HEK293 (cell line): Measurements from ENCODE around the gene HS3ST5.

Source experiments
- CTCF ChIA-PET: fragments of 350-600 bp; formaldehyde crosslinking; extraction: SDS; loops from one replicate; lab custom pipeline; 2021; ENCODE audit warnings: antibody characterized with exemption; lab: Yijun Ruan, JAX
- POLR2A ChIA-PET: fragments of 300-600 bp; formaldehyde crosslinking; extraction: SDS; loops from one replicate; lab custom pipeline; 2020; ENCODE audit warnings: antibody characterized with exemption, inconsistent platforms; lab: Yijun Ruan, JAX
- H3K27ac ChIP-seq: fragments of 200-500 bp; sonication (Bioruptor generic); 2 replicates; pipeline ENCODE4 v1.5.1; 2014; ENCODE audit warnings: low read depth, low read length, control low read depth, inconsistent platforms; ENCODE audit errors: extremely low read depth
- H3K36me3 ChIP-seq, 2 experiments: fragments of 200-500 bp in 1 of 2; sonication (Bioruptor generic) in 1 of 2; 1 replicate in 1 of 2; 2 replicates in 1 of 2; pipeline ENCODE4 v1.5.1; 2014 to 2017; ENCODE audit warnings: inconsistent platforms in 2 of 2, low read length in 2 of 2; ENCODE audit not compliant: control insufficient read depth in 2 of 2, insufficient read depth in 1 of 2
- H3K4me1 ChIP-seq: fragments of 200-500 bp; sonication (Bioruptor generic); 2 replicates; pipeline ENCODE4 v1.5.1; 2014; ENCODE audit warnings: mild to moderate bottlenecking, low read length, inconsistent platforms; ENCODE audit not compliant: control insufficient read depth, insufficient read depth
- H3K4me3 ChIP-seq: 2 replicates; pipeline ENCODE4 v1.5.1; 2011; ENCODE audit warnings: low read depth, mild to moderate bottlenecking, control low read depth, low read length, moderate library complexity
- H3K9me3 ChIP-seq: fragments of 200-500 bp; sonication (Bioruptor generic); 2 replicates; pipeline ENCODE4 v1.5.1; 2014; ENCODE audit warnings: low read depth, low read length, inconsistent platforms; ENCODE audit not compliant: control insufficient read depth, insufficient read depth
- GLIS1 ChIP-seq: fragments of 450-650 bp; formaldehyde crosslinking; IDR thresholded peaks from 2 replicates; pipeline ENCODE4 v1.5.1; 2016; ENCODE audit warnings: missing biosample characterization, missing genetic modification characterization
- HOXA7 ChIP-seq: sonication (generic); formaldehyde crosslinking; IDR thresholded peaks from 2 replicates; pipeline ENCODE4 v1.8.1; 2022; ENCODE audit warnings: missing genetic modification reagents, borderline replicate concordance
- KLF9 ChIP-seq: fragments of 450-650 bp; formaldehyde crosslinking; IDR thresholded peaks from 2 replicates; pipeline ENCODE4 v1.5.1; 2016; ENCODE audit warnings: missing biosample characterization, missing genetic modification characterization, low read depth
- MEIS1 ChIP-seq: sonication (generic); formaldehyde crosslinking; IDR thresholded peaks from 2 replicates; pipeline ENCODE4 v1.8.1; 2022; ENCODE audit warnings: missing genetic modification reagents, mild to moderate bottlenecking, borderline replicate concordance
- SP7 ChIP-seq: fragments of 450-650 bp; formaldehyde crosslinking; IDR thresholded peaks from 2 replicates; pipeline ENCODE4 v1.5.1; 2016; ENCODE audit warnings: missing biosample characterization, missing genetic modification characterization
- TRIM28 ChIP-seq: IDR thresholded peaks from 2 replicates; pipeline ENCODE4 v1.6.1; 2011; ENCODE audit warnings: low read length, control low read depth, borderline replicate concordance
- YY2 ChIP-seq: fragments of 450-650 bp; formaldehyde crosslinking; IDR thresholded peaks from 2 replicates; pipeline ENCODE4 v1.5.1; 2016; ENCODE audit warnings: missing biosample characterization, missing genetic modification characterization
- ZFP69B ChIP-seq: fragments of 450-650 bp; formaldehyde crosslinking; IDR thresholded peaks from 2 replicates; pipeline ENCODE4 v1.5.1; 2016; ENCODE audit warnings: missing biosample characterization, missing genetic modification characterization
- ZIC2 ChIP-seq: fragments of 450-650 bp; formaldehyde crosslinking; IDR thresholded peaks from 2 replicates; pipeline ENCODE4 v1.5.1; 2016; ENCODE audit warnings: missing biosample characterization, missing genetic modification characterization
- ZNF146 ChIP-seq: fragments of 450-650 bp; formaldehyde crosslinking; IDR thresholded peaks from 2 replicates; pipeline ENCODE4 v1.5.1; 2016; ENCODE audit warnings: missing biosample characterization, missing genetic modification characterization
- ZNF2 ChIP-seq: fragments of 450-650 bp; formaldehyde crosslinking; IDR thresholded peaks from 2 replicates; pipeline ENCODE4 v1.5.1; 2016; ENCODE audit warnings: missing biosample characterization, missing genetic modification characterization
- ZNF341 ChIP-seq: fragments of 450-650 bp; formaldehyde crosslinking; IDR thresholded peaks from 2 replicates; pipeline ENCODE4; 2016; ENCODE audit warnings: low read depth, missing biosample characterization, missing genetic modification characterization
- ZNF423 ChIP-seq: fragments of 450-650 bp; formaldehyde crosslinking; IDR thresholded peaks from 2 replicates; pipeline ENCODE4 v1.5.1; 2016; ENCODE audit warnings: missing biosample characterization, missing genetic modification characterization
- ZNF558 ChIP-seq: fragments of 450-650 bp; formaldehyde crosslinking; IDR thresholded peaks from 2 replicates; pipeline ENCODE4 v1.5.1; 2016; ENCODE audit warnings: missing biosample characterization, missing genetic modification characterization
- ZNF585B ChIP-seq: fragments of 450-650 bp; formaldehyde crosslinking; IDR thresholded peaks from 2 replicates; pipeline ENCODE4 v1.5.1; 2016; ENCODE audit warnings: missing biosample characterization, missing genetic modification characterization
- ZNF624 ChIP-seq: fragments of 450-650 bp; formaldehyde crosslinking; IDR thresholded peaks from 2 replicates; pipeline ENCODE4 v1.5.1; 2017; ENCODE audit warnings: missing biosample characterization, missing genetic modification characterization
- ZNF658 ChIP-seq: fragments of 450-650 bp; formaldehyde crosslinking; IDR thresholded peaks from 2 replicates; pipeline ENCODE4; 2016; ENCODE audit warnings: missing biosample characterization, missing genetic modification characterization
- ZNF768 ChIP-seq: fragments of 450-650 bp; formaldehyde crosslinking; IDR thresholded peaks from 2 replicates; pipeline ENCODE4 v1.5.1; 2018; ENCODE audit warnings: missing biosample characterization, mild to moderate bottlenecking, missing genetic modification characterization
- ZNF785 ChIP-seq: fragments of 450-650 bp; formaldehyde crosslinking; IDR thresholded peaks from 2 replicates; pipeline ENCODE4 v1.5.1; 2016; ENCODE audit warnings: missing biosample characterization, missing genetic modification characterization
- ZNF843 ChIP-seq: fragments of 450-650 bp; formaldehyde crosslinking; IDR thresholded peaks from 2 replicates; pipeline ENCODE4 v1.5.1; 2016; ENCODE audit warnings: missing biosample characterization, missing genetic modification characterization
- TF ChIP-seq, protein P1 (sequence below): fragments of 450-650 bp; IDR thresholded peaks from 2 replicates; pipeline ENCODE4 v1.5.1; 2018; ENCODE audit warnings: missing biosample characterization, missing genetic modification characterization
- TF ChIP-seq, protein P2 (sequence below): fragments of 450-650 bp; formaldehyde crosslinking; IDR thresholded peaks from 2 replicates; pipeline ENCODE4 v1.5.1; 2016; ENCODE audit warnings: missing biosample characterization, missing genetic modification characterization
- TF ChIP-seq, protein P3 (sequence below): fragments of 450-650 bp; formaldehyde crosslinking; IDR thresholded peaks from 2 replicates; pipeline ENCODE4 v1.5.1; 2016; ENCODE audit warnings: missing biosample characterization, missing genetic modification characterization
- TF ChIP-seq, protein P4 (sequence below): fragments of 450-650 bp; formaldehyde crosslinking; IDR thresholded peaks from 2 replicates; pipeline ENCODE4 v1.5.1; 2017; ENCODE audit warnings: missing biosample characterization, missing genetic modification characterization
- TF ChIP-seq, protein P5 (sequence below): sonication (generic); formaldehyde crosslinking; IDR thresholded peaks from 2 replicates; pipeline ENCODE4 v1.8.1; 2022; ENCODE audit warnings: mild to moderate bottlenecking, moderate library complexity, missing genetic modification reagents
- TF ChIP-seq, protein P6 (sequence below): fragments of 450-650 bp; formaldehyde crosslinking; IDR thresholded peaks from 2 replicates; pipeline ENCODE4 v1.5.1; 2016; ENCODE audit warnings: missing biosample characterization, missing genetic modification characterization

Gene HS3ST5

DNA sequence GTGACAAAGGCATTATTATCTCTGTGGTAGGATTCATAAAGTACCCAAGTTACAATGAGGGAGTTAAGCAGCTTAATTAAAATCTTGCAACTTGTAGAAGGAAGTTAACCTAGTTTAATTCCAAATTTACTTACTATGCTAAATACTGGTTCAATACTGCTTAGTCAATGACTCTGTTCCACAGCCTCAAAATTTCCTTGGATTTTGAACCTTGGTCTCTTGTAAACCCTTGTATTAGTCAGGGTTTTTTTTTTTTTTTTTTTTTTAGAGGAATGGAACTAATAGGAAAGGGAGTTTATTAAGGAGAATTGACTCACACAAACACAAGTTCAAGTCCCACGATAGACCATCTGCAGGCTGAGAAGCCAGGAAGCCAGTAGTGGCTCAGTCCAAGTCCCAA, 163.4 kb downstream of the HS3ST5 start:
- no peak overlapping the region for H3K4me3 ChIP-seq
- TF ChIP-seq GLIS1 (no peak), ZNF146 (tag by site-specific recombination) (no peak), MEIS1 (CRISPR knock-in tag) (no peak), ZNF558 (tag by site-specific recombination) (no peak), ZNF423 (tag by site-specific recombination) (no peak), ZFP69B (no peak), HOXA7 (CRISPR knock-in tag) (no peak), YY2 (tag by site-specific recombination) (no peak), ZNF658 (no peak), KLF9 (tag by site-specific recombination) (no peak), ZNF2 (tag by site-specific recombination) (no peak), ZNF768 (tag by site-specific recombination) (no peak), ZNF624 (tag by site-specific recombination) (no peak), TRIM28 (no peak), ZIC2 (tag by site-specific recombination) (no peak)
- TF ChIP-seq, protein P1, sequence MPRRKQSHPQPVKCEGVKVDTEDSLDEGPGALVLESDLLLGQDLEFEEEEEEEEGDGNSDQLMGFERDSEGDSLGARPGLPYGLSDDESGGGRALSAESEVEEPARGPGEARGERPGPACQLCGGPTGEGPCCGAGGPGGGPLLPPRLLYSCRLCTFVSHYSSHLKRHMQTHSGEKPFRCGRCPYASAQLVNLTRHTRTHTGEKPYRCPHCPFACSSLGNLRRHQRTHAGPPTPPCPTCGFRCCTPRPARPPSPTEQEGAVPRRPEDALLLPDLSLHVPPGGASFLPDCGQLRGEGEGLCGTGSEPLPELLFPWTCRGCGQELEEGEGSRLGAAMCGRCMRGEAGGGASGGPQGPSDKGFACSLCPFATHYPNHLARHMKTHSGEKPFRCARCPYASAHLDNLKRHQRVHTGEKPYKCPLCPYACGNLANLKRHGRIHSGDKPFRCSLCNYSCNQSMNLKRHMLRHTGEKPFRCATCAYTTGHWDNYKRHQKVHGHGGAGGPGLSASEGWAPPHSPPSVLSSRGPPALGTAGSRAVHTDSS (tag by site-specific recombination): no peak
- TF ChIP-seq, protein P2, sequence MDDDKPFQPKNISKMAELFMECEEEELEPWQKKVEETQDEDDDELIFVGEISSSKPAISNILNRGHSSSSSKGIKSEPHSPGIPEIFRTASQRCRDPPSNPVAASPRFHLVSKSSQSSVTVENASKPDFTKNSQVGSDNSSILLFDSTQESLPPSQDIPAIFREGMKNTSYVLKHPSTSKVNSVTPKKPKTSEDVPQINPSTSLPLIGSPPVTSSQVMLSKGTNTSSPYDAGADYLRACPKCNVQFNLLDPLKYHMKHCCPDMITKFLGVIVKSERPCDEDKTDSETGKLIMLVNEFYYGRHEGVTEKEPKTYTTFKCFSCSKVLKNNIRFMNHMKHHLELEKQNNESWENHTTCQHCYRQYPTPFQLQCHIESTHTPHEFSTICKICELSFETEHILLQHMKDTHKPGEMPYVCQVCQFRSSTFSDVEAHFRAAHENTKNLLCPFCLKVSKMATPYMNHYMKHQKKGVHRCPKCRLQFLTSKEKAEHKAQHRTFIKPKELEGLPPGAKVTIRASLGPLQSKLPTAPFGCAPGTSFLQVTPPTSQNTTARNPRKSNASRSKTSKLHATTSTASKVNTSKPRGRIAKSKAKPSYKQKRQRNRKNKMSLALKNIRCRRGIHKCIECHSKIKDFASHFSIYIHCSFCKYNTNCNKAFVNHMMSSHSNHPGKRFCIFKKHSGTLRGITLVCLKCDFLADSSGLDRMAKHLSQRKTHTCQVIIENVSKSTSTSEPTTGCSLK (tag by site-specific recombination): no peak
- TF ChIP-seq, protein P3, sequence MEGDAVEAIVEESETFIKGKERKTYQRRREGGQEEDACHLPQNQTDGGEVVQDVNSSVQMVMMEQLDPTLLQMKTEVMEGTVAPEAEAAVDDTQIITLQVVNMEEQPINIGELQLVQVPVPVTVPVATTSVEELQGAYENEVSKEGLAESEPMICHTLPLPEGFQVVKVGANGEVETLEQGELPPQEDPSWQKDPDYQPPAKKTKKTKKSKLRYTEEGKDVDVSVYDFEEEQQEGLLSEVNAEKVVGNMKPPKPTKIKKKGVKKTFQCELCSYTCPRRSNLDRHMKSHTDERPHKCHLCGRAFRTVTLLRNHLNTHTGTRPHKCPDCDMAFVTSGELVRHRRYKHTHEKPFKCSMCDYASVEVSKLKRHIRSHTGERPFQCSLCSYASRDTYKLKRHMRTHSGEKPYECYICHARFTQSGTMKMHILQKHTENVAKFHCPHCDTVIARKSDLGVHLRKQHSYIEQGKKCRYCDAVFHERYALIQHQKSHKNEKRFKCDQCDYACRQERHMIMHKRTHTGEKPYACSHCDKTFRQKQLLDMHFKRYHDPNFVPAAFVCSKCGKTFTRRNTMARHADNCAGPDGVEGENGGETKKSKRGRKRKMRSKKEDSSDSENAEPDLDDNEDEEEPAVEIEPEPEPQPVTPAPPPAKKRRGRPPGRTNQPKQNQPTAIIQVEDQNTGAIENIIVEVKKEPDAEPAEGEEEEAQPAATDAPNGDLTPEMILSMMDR: no peak
- TF ChIP-seq, all 188 proteins: peak for 0
- no peaks in the 10 kb centered on the region for H3K36me3 ChIP-seq
- H3K27ac ChIP-seq: no peak overlapping the region
- CTCF ChIA-PET: no interaction called here
- POLR2A ChIA-PET: no interaction called here
- no peaks in the 10 kb centered on the region for H3K4me1 ChIP-seq
- H3K9me3 ChIP-seq: no peaks in the 10 kb centered on the region

DNA sequence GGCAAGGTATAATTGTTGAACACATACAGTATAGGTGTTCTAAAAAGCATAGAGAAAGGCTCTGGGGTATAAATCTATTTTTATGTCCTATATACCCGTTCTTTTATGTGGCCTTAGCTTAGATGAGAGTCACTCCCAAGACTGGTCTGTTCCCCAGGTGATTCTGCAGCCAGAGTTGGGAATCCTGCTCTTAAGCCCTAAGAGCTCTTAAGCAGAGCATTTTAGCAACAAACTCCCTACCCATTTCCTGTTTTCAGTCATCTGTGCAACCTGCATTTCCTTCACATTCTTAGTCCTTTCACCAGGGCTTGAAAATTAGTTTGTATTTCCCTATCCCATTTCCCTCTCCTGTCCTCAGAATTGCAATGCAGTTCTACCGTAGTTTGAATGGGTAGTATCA, 166.1 kb downstream of the HS3ST5 start:
- CTCF ChIA-PET: interaction anchor here (1.8 kb wide), 1 partner anchor 69 kb away, joined by 6 read pairs; no protein-coding TSS in a partner anchor
- POLR2A ChIA-PET: no interaction called here
- Histone ChIP-seq H3K27ac (no peak overlapping the region), H3K36me3 (no peaks in the 10 kb centered on the region), H3K4me1 (no peaks in the 10 kb centered on the region), H3K9me3 (no peaks in the 10 kb centered on the region), H3K4me3 (no peak overlapping the region)
- TF ChIP-seq, protein P4, sequence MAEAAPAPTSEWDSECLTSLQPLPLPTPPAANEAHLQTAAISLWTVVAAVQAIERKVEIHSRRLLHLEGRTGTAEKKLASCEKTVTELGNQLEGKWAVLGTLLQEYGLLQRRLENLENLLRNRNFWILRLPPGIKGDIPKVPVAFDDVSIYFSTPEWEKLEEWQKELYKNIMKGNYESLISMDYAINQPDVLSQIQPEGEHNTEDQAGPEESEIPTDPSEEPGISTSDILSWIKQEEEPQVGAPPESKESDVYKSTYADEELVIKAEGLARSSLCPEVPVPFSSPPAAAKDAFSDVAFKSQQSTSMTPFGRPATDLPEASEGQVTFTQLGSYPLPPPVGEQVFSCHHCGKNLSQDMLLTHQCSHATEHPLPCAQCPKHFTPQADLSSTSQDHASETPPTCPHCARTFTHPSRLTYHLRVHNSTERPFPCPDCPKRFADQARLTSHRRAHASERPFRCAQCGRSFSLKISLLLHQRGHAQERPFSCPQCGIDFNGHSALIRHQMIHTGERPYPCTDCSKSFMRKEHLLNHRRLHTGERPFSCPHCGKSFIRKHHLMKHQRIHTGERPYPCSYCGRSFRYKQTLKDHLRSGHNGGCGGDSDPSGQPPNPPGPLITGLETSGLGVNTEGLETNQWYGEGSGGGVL: no peak
- TF ChIP-seq, protein P5, sequence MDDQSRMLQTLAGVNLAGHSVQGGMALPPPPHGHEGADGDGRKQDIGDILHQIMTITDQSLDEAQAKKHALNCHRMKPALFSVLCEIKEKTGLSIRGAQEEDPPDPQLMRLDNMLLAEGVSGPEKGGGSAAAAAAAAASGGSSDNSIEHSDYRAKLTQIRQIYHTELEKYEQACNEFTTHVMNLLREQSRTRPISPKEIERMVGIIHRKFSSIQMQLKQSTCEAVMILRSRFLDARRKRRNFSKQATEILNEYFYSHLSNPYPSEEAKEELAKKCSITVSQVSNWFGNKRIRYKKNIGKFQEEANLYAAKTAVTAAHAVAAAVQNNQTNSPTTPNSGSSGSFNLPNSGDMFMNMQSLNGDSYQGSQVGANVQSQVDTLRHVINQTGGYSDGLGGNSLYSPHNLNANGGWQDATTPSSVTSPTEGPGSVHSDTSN: no peak
- no peak for TF ChIP-seq SP7 (tag by site-specific recombination)
- no peak for TF ChIP-seq ZNF843
- no peak for TF ChIP-seq ZNF585B
- no peak for TF ChIP-seq ZNF341
- TF ChIP-seq, protein P6, sequence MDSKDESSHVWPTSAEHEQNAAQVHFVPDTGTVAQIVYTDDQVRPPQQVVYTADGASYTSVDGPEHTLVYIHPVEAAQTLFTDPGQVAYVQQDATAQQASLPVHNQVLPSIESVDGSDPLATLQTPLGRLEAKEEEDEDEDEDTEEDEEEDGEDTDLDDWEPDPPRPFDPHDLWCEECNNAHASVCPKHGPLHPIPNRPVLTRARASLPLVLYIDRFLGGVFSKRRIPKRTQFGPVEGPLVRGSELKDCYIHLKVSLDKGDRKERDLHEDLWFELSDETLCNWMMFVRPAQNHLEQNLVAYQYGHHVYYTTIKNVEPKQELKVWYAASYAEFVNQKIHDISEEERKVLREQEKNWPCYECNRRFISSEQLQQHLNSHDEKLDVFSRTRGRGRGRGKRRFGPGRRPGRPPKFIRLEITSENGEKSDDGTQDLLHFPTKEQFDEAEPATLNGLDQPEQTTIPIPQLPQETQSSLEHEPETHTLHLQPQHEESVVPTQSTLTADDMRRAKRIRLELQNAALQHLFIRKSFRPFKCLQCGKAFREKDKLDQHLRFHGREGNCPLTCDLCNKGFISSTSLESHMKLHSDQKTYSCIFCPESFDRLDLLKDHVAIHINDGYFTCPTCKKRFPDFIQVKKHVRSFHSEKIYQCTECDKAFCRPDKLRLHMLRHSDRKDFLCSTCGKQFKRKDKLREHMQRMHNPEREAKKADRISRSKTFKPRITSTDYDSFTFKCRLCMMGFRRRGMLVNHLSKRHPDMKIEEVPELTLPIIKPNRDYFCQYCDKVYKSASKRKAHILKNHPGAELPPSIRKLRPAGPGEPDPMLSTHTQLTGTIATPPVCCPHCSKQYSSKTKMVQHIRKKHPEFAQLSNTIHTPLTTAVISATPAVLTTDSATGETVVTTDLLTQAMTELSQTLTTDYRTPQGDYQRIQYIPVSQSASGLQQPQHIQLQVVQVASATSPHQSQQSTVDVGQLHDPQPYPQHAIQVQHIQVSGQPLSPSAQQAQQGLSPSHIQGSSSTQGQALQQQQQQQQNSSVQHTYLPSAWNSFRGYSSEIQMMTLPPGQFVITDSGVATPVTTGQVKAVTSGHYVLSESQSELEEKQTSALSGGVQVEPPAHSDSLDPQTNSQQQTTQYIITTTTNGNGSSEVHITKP (tag by site-specific recombination): no peak
- no peak for TF ChIP-seq KLF9 (tag by site-specific recombination)
- no peak for TF ChIP-seq ZNF785
